Measurements from ENCODE around the gene AUTS2.

- TF ChIP-seq CTCF (IDR thresholded peaks at IDR 0.05 in 2 of 3, conservative IDR thresholded peaks at IDR 0.05 in 1 of 3; ENCODE audit: control insufficient read depth in 2 of 3, extremely low read depth in 1 of 3, insufficient read depth in 1 of 3, low read depth in 3 of 3, low read length in 3 of 3) (no peak), CUX1 (IDR thresholded peaks at IDR 0.05; ENCODE audit: insufficient replicate concordance, low read depth, low read length) (no peak), HDGF (IDR thresholded peaks at IDR 0.05) (no peak), FOXM1 (IDR thresholded peaks at IDR 0.05; ENCODE audit: low read depth, low read length) (no peak), RAD21 (IDR thresholded peaks at IDR 0.05; ENCODE audit: insufficient read depth, low read depth, low read length) (no peak), EZH2 (IDR thresholded peaks at IDR 0.05; ENCODE audit: borderline replicate concordance, control insufficient read depth, low read depth, low read length) (no peak), MAX (IDR thresholded peaks at IDR 0.05; ENCODE audit: low read depth, low read length) (no peak), SUZ12 (IDR thresholded peaks at IDR 0.05; ENCODE audit: unreplicated experiment) (no peak), KDM1A (IDR thresholded peaks at IDR 0.05; ENCODE audit: borderline replicate concordance) (no peak)
Measured at GRCh38 chr7:70569335-70569819, 971.1 kb downstream of the AUTS2 start.

All from GM12878 (cell line).